Kidney (tissue), 14 donors: ENCODE data around the gene PFKP. TPM values are rescaled to one million over a fixed set of nuclear protein-coding genes. Genes with fewer than 3 reads are reported as not detected.
A peak's percentile ranks its signal among the peaks of the same experiment; 100 is the strongest.

Source experiments
- DNase-seq, 5 donors: peaks; one replicate each; pipeline ENCODE4 v3.0.0-alpha.2; 2013 to 2020
- FAIRE-seq: peaks from 2 replicates; lab custom pipeline; 2012; peaks lifted over from hg19 to GRCh38; lab: Jason Lieb, UNC
- H3K27ac ChIP-seq, 2 donors: one replicate each; pipeline ENCODE4 v1.7.0; 2013; ENCODE audit warnings: low read depth in 2 of 2, low read length in 2 of 2, inconsistent platforms in 1 of 2
- H3K27me3 ChIP-seq: one replicate; pipeline ENCODE4 v1.7.1; 2013; ENCODE audit warnings: low read length, inconsistent platforms; ENCODE audit not compliant: control insufficient read depth, insufficient read depth
- H3K36me3 ChIP-seq, 3 donors: one replicate each; pipeline versions ENCODE4 v1.7.0 to v1.7.1; 2013; ENCODE audit warnings: low read length in 3 of 3, control low read depth in 1 of 3, inconsistent platforms in 1 of 3; ENCODE audit not compliant: insufficient read depth in 3 of 3, control insufficient read depth in 2 of 3
- H3K4me1 ChIP-seq, 3 donors: one replicate each; pipeline versions ENCODE4 v1.7.0 to v1.7.1; 2013; ENCODE audit warnings: low read length in 3 of 3, inconsistent platforms in 1 of 3, low read depth in 1 of 3; ENCODE audit not compliant: control insufficient read depth in 2 of 3, insufficient read depth in 2 of 3
- H3K4me3 ChIP-seq, 3 donors: one replicate each; pipeline versions ENCODE4 v1.7.0 to v1.8.1; 2013; ENCODE audit warnings: low read length in 3 of 3, control low read depth in 1 of 3, inconsistent platforms in 1 of 3
- H3K9ac ChIP-seq, 3 donors: one replicate each; pipeline versions ENCODE4 v1.7.0 to v1.7.1; 2013; ENCODE audit warnings: low read length in 3 of 3, control low read depth in 1 of 3, inconsistent platforms in 1 of 3
- H3K9me3 ChIP-seq, 3 donors: one replicate each; pipeline versions ENCODE4 v1.7.0 to v1.7.1; 2013; ENCODE audit warnings: low read length in 3 of 3, control low read depth in 1 of 3, inconsistent platforms in 1 of 3; ENCODE audit not compliant: control insufficient read depth in 2 of 3, insufficient read depth in 1 of 3
- intact Hi-C: fragments of 100-400 bp; cut with DNase I; formaldehyde crosslinking; loops from one replicate; pipeline ENCODE4 v1.11.1; 2022
- polyA plus RNA-seq: library from polyadenylated mRNA; stranded (reverse); fragments of 350-450 nt; fragmentation: Illumina TruSeq; extraction: RNeasy Lipid Tissue Mini Kit (QIAGEN cat#74804); gene quantifications from one replicate; pipeline ENCODE4 v1.2.3, GENCODE V29; 2014; ENCODE audit warnings: low read depth, low replicate concordance; ENCODE audit not compliant: insufficient read depth
- total RNA-seq: library from RNA; stranded (reverse); fragmentation: NEBNext Ultra II Directional; extraction: Animal tissue kit (Norgen Biotek cat#: 25700); gene quantifications from one replicate; pipeline ENCODE4 v1.2.1, GENCODE V29; 2021
- TF ChIP-seq, protein P1 (sequence below): IDR thresholded peaks from 3 replicates; pipeline ENCODE4 v1.5.1; 2012; ENCODE audit warnings: mild to moderate bottlenecking, moderate library complexity, borderline replicate concordance; ENCODE audit not compliant: insufficient read depth; ENCODE audit errors: extremely low read depth
- donor health status: control.
- donor health status: control.
- donor health status: control.
- donor health status: control.
- donor health status: control.
- donor health status: DM: yes; HTN: yes; CAD: no.
- donor health status: Normal renal cell carcinoma (clear cell type).

Gene PFKP
- total and polyA plus RNA-seq, 2 donors from 2014 or later: 51.2 to 139 TPM

- Histone ChIP-seq H3K9me3 (no peaks in the 10 kb centered on the region), H3K27ac (no peak overlapping the region), H3K27me3 (no peaks in the 10 kb centered on the region), H3K4me3 (no peak overlapping the region), H3K9ac (no peak overlapping the region), H3K4me1 (no peaks in the 10 kb centered on the region), H3K36me3 (peaks cover 0 to 23% (median 3%) of the 10 kb centered on the region in 3 donors)
- intact Hi-C loops: no loop called here
- FAIRE-seq (no peak), DNase-seq (peak in 1 of 5 donors; percentile 59)
- TF ChIP-seq, protein P1, sequence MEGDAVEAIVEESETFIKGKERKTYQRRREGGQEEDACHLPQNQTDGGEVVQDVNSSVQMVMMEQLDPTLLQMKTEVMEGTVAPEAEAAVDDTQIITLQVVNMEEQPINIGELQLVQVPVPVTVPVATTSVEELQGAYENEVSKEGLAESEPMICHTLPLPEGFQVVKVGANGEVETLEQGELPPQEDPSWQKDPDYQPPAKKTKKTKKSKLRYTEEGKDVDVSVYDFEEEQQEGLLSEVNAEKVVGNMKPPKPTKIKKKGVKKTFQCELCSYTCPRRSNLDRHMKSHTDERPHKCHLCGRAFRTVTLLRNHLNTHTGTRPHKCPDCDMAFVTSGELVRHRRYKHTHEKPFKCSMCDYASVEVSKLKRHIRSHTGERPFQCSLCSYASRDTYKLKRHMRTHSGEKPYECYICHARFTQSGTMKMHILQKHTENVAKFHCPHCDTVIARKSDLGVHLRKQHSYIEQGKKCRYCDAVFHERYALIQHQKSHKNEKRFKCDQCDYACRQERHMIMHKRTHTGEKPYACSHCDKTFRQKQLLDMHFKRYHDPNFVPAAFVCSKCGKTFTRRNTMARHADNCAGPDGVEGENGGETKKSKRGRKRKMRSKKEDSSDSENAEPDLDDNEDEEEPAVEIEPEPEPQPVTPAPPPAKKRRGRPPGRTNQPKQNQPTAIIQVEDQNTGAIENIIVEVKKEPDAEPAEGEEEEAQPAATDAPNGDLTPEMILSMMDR: no peak
Observed at GRCh38 chr10:3119796-3120459, 52.6 kb downstream of the PFKP start.

GRCh38 chr10:3122034-3122433 lies 54.7 kb downstream of the PFKP start:
- Histone ChIP-seq H3K9ac (no peak overlapping the region), H3K9me3 (no peaks in the 10 kb centered on the region), H3K27ac (no peak overlapping the region), H3K27me3 (no peaks in the 10 kb centered on the region), H3K4me3 (no peak overlapping the region), H3K4me1 (peaks cover 0 to 4% (median under 1%) of the 10 kb centered on the region in 3 donors), H3K36me3 (peaks cover 0 to 15% (median 3%) of the 10 kb centered on the region in 3 donors)
- TF ChIP-seq, protein P1: no peak
- intact Hi-C loops: no loop called here
- DNase-seq (peak in 1 of 5 donors; percentile 54), FAIRE-seq (no peak)

GRCh38 chr10:3122486-3123205 lies 55.3 kb downstream of the PFKP start:
- no peak for FAIRE-seq

More at GRCh38 chr10:3122486-3123205, 55.3 kb downstream of the PFKP start:
- DNase-seq: peak in 1 of 5 donors; percentile 61
- Histone ChIP-seq H3K9ac (no peak overlapping the region), H3K4me1 (peaks cover 0 to 6% (median 4%) of the 10 kb centered on the region in 3 donors), H3K27ac (no peak overlapping the region), H3K36me3 (peaks cover 0 to 10% (median 0%) of the 10 kb centered on the region in 3 donors), H3K9me3 (no peaks in the 10 kb centered on the region), H3K4me3 (no peak overlapping the region), H3K27me3 (no peaks in the 10 kb centered on the region)
- intact Hi-C loops: no loop called here
- TF ChIP-seq, protein P1: no peak
